ENCODE measurements around the gene RBMS3. TPM values are rescaled to one million over a fixed set of nuclear protein-coding genes. Genes with fewer than 3 reads are reported as not detected.
"Not testable (repeated sequence)": the region's sequence is repeated elsewhere in the genome, so short reads cannot be mapped to it uniquely, and the experiment has no call there.

RBMS3 gene
- total RNA-seq, 4 donors from 2014 or later: 7.3 to 21.8 (median 12.8) TPM

DNA sequence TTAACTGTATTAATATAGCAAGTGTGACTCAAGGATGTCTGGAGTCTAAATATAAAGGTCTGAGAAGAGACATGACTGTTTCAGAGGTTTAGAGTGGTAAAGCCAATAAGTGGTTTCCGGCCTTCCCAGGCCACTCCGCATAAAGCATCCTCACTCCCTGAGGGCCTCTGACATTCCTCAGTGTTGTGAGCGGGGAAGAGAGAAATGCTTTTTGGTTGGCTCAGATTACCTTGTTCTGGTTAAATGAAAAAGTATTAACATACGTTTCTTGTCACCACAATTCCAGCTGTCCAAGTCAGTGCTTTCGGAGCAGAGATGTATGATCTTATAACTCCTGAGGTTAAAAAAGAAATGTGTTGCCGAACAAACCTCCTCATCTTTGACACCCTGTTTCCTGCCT, 103.8 kb downstream of the RBMS3 start:
- intact Hi-C loops (cut with DNase I; ENCODE audit: low total_unique reads): no loop called here
- no peak for DNase-seq (ENCODE audit: low spot score in 2 of 2)
- 53 to 67% methylated on average over 6 of the region's 6 CpGs for WGBS, 2 donors
- H3K4me3 ChIP-seq (ENCODE audit: low read depth, poor library complexity, severe bottlenecking): no peak overlapping the region
- TF ChIP-seq POLR2A (IDR thresholded peaks at IDR 0.05): no peak
- TF ChIP-seq, protein P1, sequence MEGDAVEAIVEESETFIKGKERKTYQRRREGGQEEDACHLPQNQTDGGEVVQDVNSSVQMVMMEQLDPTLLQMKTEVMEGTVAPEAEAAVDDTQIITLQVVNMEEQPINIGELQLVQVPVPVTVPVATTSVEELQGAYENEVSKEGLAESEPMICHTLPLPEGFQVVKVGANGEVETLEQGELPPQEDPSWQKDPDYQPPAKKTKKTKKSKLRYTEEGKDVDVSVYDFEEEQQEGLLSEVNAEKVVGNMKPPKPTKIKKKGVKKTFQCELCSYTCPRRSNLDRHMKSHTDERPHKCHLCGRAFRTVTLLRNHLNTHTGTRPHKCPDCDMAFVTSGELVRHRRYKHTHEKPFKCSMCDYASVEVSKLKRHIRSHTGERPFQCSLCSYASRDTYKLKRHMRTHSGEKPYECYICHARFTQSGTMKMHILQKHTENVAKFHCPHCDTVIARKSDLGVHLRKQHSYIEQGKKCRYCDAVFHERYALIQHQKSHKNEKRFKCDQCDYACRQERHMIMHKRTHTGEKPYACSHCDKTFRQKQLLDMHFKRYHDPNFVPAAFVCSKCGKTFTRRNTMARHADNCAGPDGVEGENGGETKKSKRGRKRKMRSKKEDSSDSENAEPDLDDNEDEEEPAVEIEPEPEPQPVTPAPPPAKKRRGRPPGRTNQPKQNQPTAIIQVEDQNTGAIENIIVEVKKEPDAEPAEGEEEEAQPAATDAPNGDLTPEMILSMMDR (IDR thresholded peaks at IDR 0.05): no peak

DNA sequence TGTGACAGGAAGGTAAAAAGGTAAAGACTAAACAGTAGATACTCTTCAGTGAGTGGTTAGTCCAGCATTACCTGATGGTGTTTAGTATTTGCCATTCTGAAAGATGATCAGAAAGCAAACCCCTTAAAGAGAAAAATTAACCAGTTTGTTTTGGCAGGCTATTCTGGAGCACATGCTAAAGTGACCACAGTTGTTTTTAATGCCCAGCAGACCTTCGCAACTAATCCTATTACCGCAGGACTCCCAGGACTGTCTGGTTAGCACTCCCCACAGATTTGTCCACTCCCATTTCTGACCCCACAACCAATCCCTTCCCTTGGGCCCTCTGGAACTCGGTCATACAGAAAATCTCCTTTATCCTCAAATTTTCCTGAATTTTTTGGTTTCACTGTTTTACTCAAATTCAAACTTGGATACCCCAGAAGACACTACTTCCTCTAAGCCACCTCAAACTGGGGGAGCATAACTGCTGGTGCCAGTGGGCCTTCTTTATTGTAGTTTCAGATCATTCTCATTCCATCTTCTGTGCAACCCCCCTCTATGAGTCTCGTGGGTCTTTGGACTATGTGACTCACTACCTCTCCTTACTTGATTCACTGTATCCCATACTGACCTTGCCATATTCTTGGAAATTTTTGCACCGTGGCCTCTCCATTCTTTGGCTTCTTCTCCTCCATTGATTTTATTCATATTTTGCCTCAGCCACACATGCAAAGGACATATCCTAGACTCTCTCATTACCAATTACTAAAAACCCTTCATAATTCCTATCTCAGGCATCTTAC, 104.4 kb downstream of the RBMS3 start:
- TF ChIP-seq POLR2A (IDR thresholded peaks at IDR 0.05): no peak
- TF ChIP-seq, protein P1 (IDR thresholded peaks at IDR 0.05): no peak
- WGBS, 2 donors: 74 to 85% methylated on average over 5 of the region's 5 CpGs

DNA sequence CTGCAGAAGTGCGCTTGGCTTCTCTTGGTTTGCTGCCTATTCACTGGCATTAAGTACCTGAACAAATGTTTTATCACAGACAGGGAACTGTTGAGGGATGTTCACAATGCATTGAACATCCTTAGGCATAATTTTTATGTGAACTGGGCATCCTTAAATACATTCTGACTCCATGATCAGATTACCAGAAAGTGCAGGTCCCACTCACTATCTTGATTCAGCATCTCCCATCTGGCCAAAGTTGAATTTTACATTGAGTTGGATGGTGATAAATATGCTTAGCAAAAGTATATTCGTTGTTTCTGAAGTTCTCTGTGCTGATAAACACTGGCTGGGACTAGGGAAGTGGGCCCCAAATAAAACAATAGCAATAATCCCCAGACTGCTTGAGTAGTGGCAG, 108.5 kb downstream of the RBMS3 start:
- intact Hi-C loops (cut with DNase I; ENCODE audit: low total_unique reads): no loop called here
- WGBS, 2 donors: 88 to 92% methylated on average over 2 of the region's 2 CpGs
- no peak for TF ChIP-seq POLR2A (IDR thresholded peaks at IDR 0.05)
- TF ChIP-seq, protein P1 (IDR thresholded peaks at IDR 0.05): no peak

More for the DNA sequence above, 104.4 kb downstream of the RBMS3 start:
- intact Hi-C loops (cut with DNase I; ENCODE audit: low total_unique reads): no loop called here
- no peak overlapping the region for H3K4me3 ChIP-seq (ENCODE audit: low read depth, poor library complexity, severe bottlenecking)
- no peak for DNase-seq (ENCODE audit: low spot score in 2 of 2)

DNA sequence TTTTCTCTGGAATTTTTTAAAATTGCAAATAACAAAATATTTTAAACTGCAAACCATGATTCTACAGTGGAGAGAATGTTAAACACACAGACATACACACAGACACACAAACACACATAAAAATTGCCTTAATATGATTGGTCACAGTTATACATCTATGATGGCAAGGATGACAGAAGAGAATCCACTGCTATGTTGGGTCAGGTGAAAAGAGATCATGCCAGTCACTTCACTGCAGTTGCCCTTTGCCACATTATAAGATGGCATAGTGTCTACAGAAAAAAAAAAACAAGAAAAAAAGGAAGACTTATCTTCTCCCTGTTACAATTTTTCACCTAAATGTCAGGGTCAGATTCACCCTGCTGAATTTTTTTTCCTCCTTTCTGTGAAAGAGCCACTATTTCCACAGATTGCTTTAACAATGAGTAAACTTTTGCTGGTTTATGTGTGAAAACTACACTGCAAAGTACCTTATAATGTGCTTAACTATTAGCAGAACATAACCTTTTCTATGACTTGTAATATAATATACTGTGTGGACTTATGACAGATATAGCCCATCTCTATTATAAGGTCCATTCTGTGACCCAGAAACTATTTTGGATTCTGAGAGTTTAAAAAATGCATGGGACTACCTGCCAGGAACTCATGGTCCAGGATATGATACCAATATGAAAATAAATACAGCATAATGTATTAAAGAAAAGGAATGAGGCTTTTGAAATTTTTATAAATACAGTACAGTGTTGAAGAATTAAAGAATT, 111.9 kb downstream of the RBMS3 start:
- TF ChIP-seq, protein P1 (IDR thresholded peaks at IDR 0.05): no peak
- no peak for TF ChIP-seq POLR2A (IDR thresholded peaks at IDR 0.05)
- no peak overlapping the region for H3K4me3 ChIP-seq (ENCODE audit: low read depth, poor library complexity, severe bottlenecking)
- no peak for DNase-seq (ENCODE audit: low spot score in 2 of 2)
- intact Hi-C loops (cut with DNase I; ENCODE audit: low total_unique reads): no loop called here

More for the DNA sequence above, 108.5 kb downstream of the RBMS3 start:
- no peak for DNase-seq (ENCODE audit: low spot score in 2 of 2)
- H3K4me3 ChIP-seq (ENCODE audit: low read depth, poor library complexity, severe bottlenecking): no peak overlapping the region

DNA sequence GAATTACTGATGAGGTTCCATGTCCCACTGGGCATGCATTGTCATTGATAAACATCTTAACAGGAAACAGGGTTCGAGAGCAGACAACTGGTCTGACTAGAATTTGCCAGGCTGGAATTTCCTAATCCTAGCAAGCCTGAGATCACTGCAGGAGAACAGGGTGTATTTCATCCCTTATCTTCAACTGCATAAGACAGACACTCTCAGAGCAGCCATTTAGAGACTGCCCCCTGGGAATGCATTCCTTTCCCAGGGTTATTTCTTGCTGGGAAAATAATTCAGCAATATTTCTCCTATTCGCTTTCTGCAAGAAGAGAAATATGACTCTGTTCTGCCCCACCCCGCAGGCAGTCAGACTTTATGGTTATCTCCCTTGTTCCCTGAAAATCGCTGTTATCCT, 113.1 kb downstream of the RBMS3 start:
- intact Hi-C loops (cut with DNase I; ENCODE audit: low total_unique reads): not testable (repeated sequence)
- 82% methylated on average over 4 of the region's 4 CpGs for WGBS, 2 donors

DNA sequence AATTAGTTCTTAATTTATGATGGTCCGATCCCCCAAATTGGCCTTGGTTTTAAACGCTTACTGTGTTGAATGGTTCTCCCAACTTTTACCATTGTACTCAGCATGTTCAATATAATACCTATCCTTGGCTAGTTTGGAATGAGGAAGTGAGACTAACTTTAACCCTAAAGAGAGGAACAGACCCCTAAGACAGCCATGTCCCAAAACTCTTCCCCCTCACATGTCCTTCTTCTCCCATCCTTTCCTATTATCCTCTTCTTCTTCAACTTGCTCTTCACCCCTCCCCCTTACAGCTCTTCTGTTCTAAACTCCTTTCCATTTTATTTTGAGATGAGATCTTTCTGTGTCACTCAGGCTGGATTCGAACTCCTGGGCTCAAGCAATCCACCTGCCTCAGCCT, 116.5 kb downstream of the RBMS3 start:
- DNase-seq (ENCODE audit: low spot score in 2 of 2): no peak

More for the DNA sequence above, 113.1 kb downstream of the RBMS3 start:
- not testable (repeated sequence) for DNase-seq (ENCODE audit: low spot score in 2 of 2); H3K4me3 ChIP-seq (ENCODE audit: low read depth, poor library complexity, severe bottlenecking)

More for the DNA sequence above, 116.5 kb downstream of the RBMS3 start:
- 96 to 98% methylated on average over 3 of the region's 3 CpGs for WGBS, 2 donors
- TF ChIP-seq, protein P1 (IDR thresholded peaks at IDR 0.05): no peak
- TF ChIP-seq POLR2A (IDR thresholded peaks at IDR 0.05): no peak
- H3K4me3 ChIP-seq (ENCODE audit: low read depth, poor library complexity, severe bottlenecking): no peak overlapping the region
- intact Hi-C loops (cut with DNase I; ENCODE audit: low total_unique reads): no loop called here
